GM23248 (cell line): ENCODE data around the gene GNG3. TPM values are rescaled to one million over a fixed set of nuclear protein-coding genes. Genes with fewer than 3 reads are reported as not detected.

Experiments
- DNase-seq: peaks from one replicate; pipeline ENCODE4 v3.0.0-alpha.2; 2015
- H2AFZ ChIP-seq: fragments of 200-600 bp; sonication (generic); 2 replicates; pipeline ENCODE4 v1.6.1; 2016; ENCODE audit warnings: antibody characterized with exemption
- H3F3A ChIP-seq: fragments of 200-600 bp; sonication (generic); 2 replicates; pipeline ENCODE4 v1.6.1; 2016; ENCODE audit warnings: mild to moderate bottlenecking, antibody characterized with exemption, mixed run types; ENCODE audit not compliant: insufficient read depth
- H3K27ac ChIP-seq: fragments of 200-600 bp; sonication (generic); 2 replicates; pipeline ENCODE4 v1.5.1; 2016; ENCODE audit warnings: mild to moderate bottlenecking
- H3K27me3 ChIP-seq: fragments of 200-600 bp; sonication (generic); replicated peaks from 2 replicates; pipeline ENCODE4 v1.6.1; 2016; ENCODE audit warnings: mild to moderate bottlenecking; ENCODE audit not compliant: insufficient read depth
- H3K36me3 ChIP-seq: fragments of 200-600 bp; sonication (generic); 2 replicates; pipeline ENCODE4 v1.6.1; 2016; ENCODE audit warnings: low read depth, mild to moderate bottlenecking
- H3K4me1 ChIP-seq: fragments of 200-600 bp; sonication (generic); 2 replicates; pipeline ENCODE4 v1.6.1; 2016; ENCODE audit warnings: mild to moderate bottlenecking; ENCODE audit not compliant: insufficient read depth
- H3K4me2 ChIP-seq: fragments of 200-600 bp; sonication (generic); one replicate; pipeline ENCODE4 v1.6.1; 2016; ENCODE audit warnings: mild to moderate bottlenecking; ENCODE audit not compliant: unreplicated experiment
- H3K4me3 ChIP-seq: fragments of 200-600 bp; sonication (generic); 2 replicates; pipeline ENCODE4 v1.5.1; 2016; ENCODE audit warnings: mild to moderate bottlenecking
- H3K79me2 ChIP-seq: fragments of 200-600 bp; sonication (generic); 2 replicates; pipeline ENCODE4 v1.6.1; 2016; ENCODE audit warnings: mild to moderate bottlenecking; ENCODE audit not compliant: insufficient read depth
- H3K9ac ChIP-seq: fragments of 200-600 bp; sonication (generic); 2 replicates; pipeline ENCODE4 v1.6.1; 2016; ENCODE audit warnings: mild to moderate bottlenecking
- H3K9me2 ChIP-seq: fragments of 200-600 bp; sonication (generic); 2 replicates; pipeline ENCODE4 v1.6.1; 2016; ENCODE audit warnings: mixed run types, mild to moderate bottlenecking, moderate library complexity; ENCODE audit not compliant: insufficient read depth
- H3K9me3 ChIP-seq: fragments of 200-600 bp; sonication (generic); one replicate; pipeline ENCODE4 v1.6.1; 2017; ENCODE audit warnings: low read depth
- H4K20me1 ChIP-seq: fragments of 200-600 bp; sonication (generic); 2 replicates; pipeline ENCODE4 v1.6.0; 2016; ENCODE audit not compliant: insufficient read depth
- EZH2 ChIP-seq: fragments of 200-600 bp; sonication (generic); IDR thresholded peaks from 2 replicates; pipeline ENCODE4 v1.6.1; 2018; ENCODE audit warnings: antibody characterized with exemption, mild to moderate bottlenecking; ENCODE audit not compliant: insufficient read depth, poor library complexity, severe bottlenecking
- EZH2phosphoT487 ChIP-seq: fragments of 200-600 bp; sonication (generic); IDR thresholded peaks from 2 replicates; pipeline ENCODE4 v1.6.1; 2018; ENCODE audit warnings: antibody characterized with exemption, moderate library complexity, mild to moderate bottlenecking, low read depth; ENCODE audit not compliant: insufficient read depth
- WGBS, 2 experiments: methylation state at CpG; one replicate each; pipeline ENCODE4 v1.1.6; 2015 to 2017; ENCODE audit warnings: low lambda C conversion rate in 2 of 2, low coverage in 1 of 2; ENCODE audit errors: missing lambda C conversion rate in 2 of 2; 5-methylcytosine and 5-hydroxymethylcytosine counted together
- in situ Hi-C: fragments of 300-500 bp; cut with MboI; formaldehyde crosslinking; loops from 2 replicates; pipeline ENCODE4 v1.15.0; 2020
- polyA plus RNA-seq: library from polyadenylated mRNA; unstranded; fragments of >200 nt; fragmentation: Nextera tagmentation; extraction: Ambion mirVana; gene quantifications from 2 replicates; pipeline ENCODE4 v1.2.1, GENCODE V29; 2016
- total RNA-seq: library from RNA; depleted of rRNA; stranded (reverse); fragments of >200 nt; shearing (Covaris generic); gene quantifications from 2 replicates; pipeline ENCODE4 v1.2.3, GENCODE V29; 2014

The GNG3 gene
- total and polyA plus RNA-seq, 2 experiments from 2014 or later: 0.29 TPM; not detected in 1

GRCh38 chr11:62725646-62726045 is 18.2 kb downstream of the GNG3 start:
- H3K9ac ChIP-seq: peak overlapping the region; percentile 92
- no peaks in the 10 kb centered on the region for H3K9me2 ChIP-seq
- peak overlapping the region; percentile 88 for H3K4me3 ChIP-seq
- H3K9me3 ChIP-seq: no peaks in the 10 kb centered on the region
- H3K27me3 ChIP-seq: no peaks in the 10 kb centered on the region
- peak overlapping the region; percentile 93 for H3K4me2 ChIP-seq
- DNase-seq: peak; percentile 38
- 0% methylated on average over 7 of the region's 7 CpGs for WGBS, 2 experiments
- peaks cover 33% of the 10 kb centered on the region for H3K36me3 ChIP-seq
- in situ Hi-C loops: no loop called here
- H3F3A ChIP-seq: peaks cover 45% of the 10 kb centered on the region
- H3K27ac ChIP-seq: peak overlapping the region; percentile 95
- peaks cover 83% of the 10 kb centered on the region for H3K79me2 ChIP-seq
- TF ChIP-seq EZH2phosphoT487 (no peak), EZH2 (no peak)
- peaks cover 13% of the 10 kb centered on the region; the same call in 1 of the 2 replicates for H4K20me1 ChIP-seq
- H2AFZ ChIP-seq: no peak overlapping the region
- peaks cover 20% of the 10 kb centered on the region for H3K4me1 ChIP-seq

- Histone ChIP-seq H3K27ac (peak overlapping the region; percentile 95), H3K27me3 (no peaks in the 10 kb centered on the region), H3K36me3 (peaks cover 26% of the 10 kb centered on the region), H3K4me1 (peaks cover 21% of the 10 kb centered on the region), H3K9me3 (no peaks in the 10 kb centered on the region), H3F3A (peaks cover 45% of the 10 kb centered on the region), H4K20me1 (peaks cover 13% of the 10 kb centered on the region; the same call in 1 of the 2 replicates), H3K4me2 (peak overlapping the region; percentile 93), H3K9ac (peak overlapping the region; percentile 92), H2AFZ (peak overlapping the region; percentile 65; the same call in 1 of the 2 replicates), H3K79me2 (peaks cover 83% of the 10 kb centered on the region), H3K9me2 (no peaks in the 10 kb centered on the region), H3K4me3 (peak overlapping the region; percentile 88)
- no peak for TF ChIP-seq EZH2phosphoT487
- TF ChIP-seq EZH2: no peak
- no peak for DNase-seq
- WGBS, 2 experiments: 0 to 2% methylated on average over 36 to 51 of the region's 51 CpGs
- in situ Hi-C loops: no loop called here
Measured at GRCh38 chr11:62726156-62726914, 18.9 kb downstream of the GNG3 start.

GRCh38 chr11:62726915-62727164 is 19.4 kb downstream of the GNG3 start:
- Histone ChIP-seq H3K4me1 (peaks cover 21% of the 10 kb centered on the region), H3K27ac (peak overlapping the region; percentile 95), H3K27me3 (no peaks in the 10 kb centered on the region), H4K20me1 (peaks cover 13% of the 10 kb centered on the region; the same call in 1 of the 2 replicates), H3K9ac (peak overlapping the region; percentile 92), H3K4me3 (peak overlapping the region; percentile 88), H3K4me2 (peak overlapping the region; percentile 93), H3K36me3 (peaks cover 21% of the 10 kb centered on the region), H3K9me3 (no peaks in the 10 kb centered on the region), H3F3A (peaks cover 45% of the 10 kb centered on the region), H3K9me2 (no peaks in the 10 kb centered on the region), H3K79me2 (peaks cover 83% of the 10 kb centered on the region), H2AFZ (peak overlapping the region; percentile 65; the same call in 1 of the 2 replicates)
- TF ChIP-seq EZH2phosphoT487 (no peak), EZH2 (no peak)
- in situ Hi-C loops: no loop called here
- 3% methylated on average over 8 to 37 of the region's 37 CpGs for WGBS, 2 experiments
- DNase-seq: no peak

GRCh38 chr11:62727165-62727871 is 19.8 kb downstream of the GNG3 start, which contains the start of gene HNRNPUL2:
HNRNPUL2 (minus strand) TSS chr11:62727457; CDS start chr11:62727156, 301 bp downstream.
- Histone ChIP-seq H3K27ac (peak within 1 kb of the TSS; percentile 95), H3K4me1 (peaks cover 21% of the 10 kb centered on the region), H3K4me2 (peak within 1 kb of the TSS; percentile 93), H3K9me3 (no peaks in the 10 kb centered on the region), H2AFZ (peak within 1 kb of the TSS; percentile 97), H4K20me1 (peaks cover 13% of the 10 kb centered on the region; the same call in 1 of the 2 replicates), H3K4me3 (peak within 1 kb of the TSS; percentile 88), H3K9ac (peak within 1 kb of the TSS; percentile 92), H3K27me3 (no peaks in the 10 kb centered on the region), H3F3A (peaks cover 45% of the 10 kb centered on the region), H3K79me2 (peaks cover 83% of the 10 kb centered on the region), H3K36me3 (peaks cover 17% of the 10 kb centered on the region), H3K9me2 (no peaks in the 10 kb centered on the region)
- in situ Hi-C loops: no loop called here
- DNase-seq: peak; percentile 100
- WGBS, 2 experiments: 1% methylated on average over 50 to 71 of the region's 72 CpGs
- no peak for TF ChIP-seq EZH2phosphoT487
- TF ChIP-seq EZH2: no peak
